HFF-Myc (cell line): Measurements from ENCODE around the gene LSP1.

Experiments
- DNase-seq: peaks from one replicate; pipeline ENCODE4 v3.0.0-alpha.2; 2011; ENCODE audit warnings: low read depth; ENCODE audit errors: extremely low read depth
- H3K4me3 ChIP-seq: replicated peaks from 2 replicates; pipeline ENCODE4 v1.5.1; 2011; ENCODE audit warnings: low read depth, mild to moderate bottlenecking, control low read depth, low read length
- CTCF ChIP-seq: IDR thresholded peaks from 2 replicates; pipeline ENCODE4 v1.5.1; 2012; ENCODE audit warnings: mild to moderate bottlenecking, low read depth, low read length, control low read depth; ENCODE audit errors: missing control alignments

The LSP1 gene

GRCh38 chr11:1834062-1834610, 18.7 kb upstream of the LSP1 start:
- no peak for TF ChIP-seq CTCF
- H3K4me3 ChIP-seq, result no peak overlapping the region
- no peak for DNase-seq

GRCh38 chr11:1834779-1835670, 17.9 kb upstream of the LSP1 start, which contains the start of gene SYT8:
Gene SYT8 (plus strand): TSS chr11:1834990. CDS start chr11:1835106, 116 bp downstream.
- no peak for DNase-seq
- no peak for TF ChIP-seq CTCF
- H3K4me3 ChIP-seq, result no peak within 1 kb of the TSS

- H3K4me3 ChIP-seq, result no peak overlapping the region
- no peak for DNase-seq
- no peak for TF ChIP-seq CTCF
These were observed 17.2 kb upstream of the LSP1 start for GRCh38 chr11:1835671-1836010.

- DNase-seq, result no peak
- TF ChIP-seq CTCF, result no peak
- no peak overlapping the region for H3K4me3 ChIP-seq
These were observed 16.6 kb upstream of the LSP1 start for GRCh38 chr11:1836011-1836945.

- no peak for DNase-seq
- H3K4me3 ChIP-seq, result no peak overlapping the region
These were observed 15.5 kb upstream of the LSP1 start for GRCh38 chr11:1837171-1838076.

More at GRCh38 chr11:1837171-1838076, 15.5 kb upstream of the LSP1 start:
- peak; percentile 88 for TF ChIP-seq CTCF
